DMS79 (cell line): ENCODE measurements around the gene MASP2.
"Not testable (repeated sequence)": the region's sequence is repeated elsewhere in the genome, so short reads cannot be mapped to it uniquely, and the experiment has no call there.

ENCODE experiments used
- DNase-seq: peaks from one replicate; lab custom pipeline; 2025; lab: John Stamatoyannopoulos, UW

Gene MASP2

DNA sequence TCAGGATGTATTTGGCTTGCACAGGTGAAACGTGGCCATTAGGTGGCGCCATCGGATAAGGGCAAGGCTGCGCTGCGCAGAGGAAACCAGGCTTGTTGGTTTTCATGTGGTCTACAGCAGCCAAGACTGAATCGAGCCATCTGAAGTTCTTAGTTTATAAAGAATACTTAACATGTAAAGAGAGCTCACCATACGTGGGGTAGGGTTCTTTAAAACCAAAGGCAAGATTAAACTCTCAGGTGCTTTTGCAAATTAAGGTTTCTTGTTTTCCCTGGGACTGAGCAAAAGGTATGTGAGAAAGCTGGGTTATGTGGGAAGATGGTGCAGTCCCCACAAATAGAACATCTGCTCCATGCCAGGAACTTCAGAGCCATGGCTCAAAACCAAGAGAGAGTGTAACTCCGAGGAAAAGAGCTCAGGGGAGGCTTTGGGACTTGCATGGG, 9.3 kb downstream of the MASP2 start:
- peak; percentile 70 for DNase-seq

- not testable (repeated sequence) for DNase-seq
Measured at GRCh38 chr1:11037019-11037739, 9.9 kb downstream of the MASP2 start.

GRCh38 chr1:11031624-11032262, 15.3 kb downstream of the MASP2 start:
- DNase-seq, result no peak

GRCh38 chr1:11030865-11031264, 16.2 kb downstream of the MASP2 start:
- DNase-seq, result no peak

DNA sequence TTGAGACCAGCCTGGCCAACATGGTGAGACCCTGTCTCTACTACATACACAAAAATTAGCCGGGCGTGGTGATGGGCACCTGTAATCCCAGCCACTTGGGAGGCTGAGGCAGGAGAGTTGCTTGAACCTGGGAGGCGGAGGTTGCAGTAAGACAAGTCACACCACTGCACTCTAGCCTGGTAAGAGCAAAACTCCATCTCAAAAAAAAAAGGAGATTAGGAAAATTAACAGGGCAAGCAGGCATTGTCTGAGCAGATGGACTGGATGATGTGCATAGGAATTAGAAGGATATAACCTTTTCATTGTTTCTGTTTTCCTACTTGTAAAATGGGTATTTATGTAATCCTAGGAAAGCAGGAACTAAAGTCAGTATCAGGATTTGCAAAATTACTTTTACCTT, 19.0 kb downstream of the MASP2 start:
- DNase-seq, result no peak

DNA sequence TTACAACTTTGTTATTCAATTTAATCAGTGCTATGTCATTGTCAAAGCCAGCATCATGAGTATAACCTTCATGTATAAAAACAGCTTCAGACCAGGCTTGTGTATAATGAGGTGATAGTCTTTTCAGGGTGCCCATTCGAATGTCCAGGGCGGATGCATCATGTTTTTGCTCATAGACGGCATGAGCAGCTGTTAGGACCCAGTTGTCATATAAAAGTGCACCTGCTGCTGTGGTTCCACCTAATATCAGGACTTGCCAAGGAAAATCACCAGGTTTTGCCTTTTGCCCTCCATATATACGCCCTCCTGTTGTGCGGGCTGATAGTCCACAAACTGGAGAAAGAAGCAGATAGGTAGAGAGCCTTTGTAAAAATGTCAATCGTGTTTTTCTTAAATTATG, 19.7 kb downstream of the MASP2 start:
- DNase-seq, result no peak

- DNase-seq, result no peak
Measured at GRCh38 chr1:11026903-11027302, 20.1 kb downstream of the MASP2 start.

- DNase-seq, result no peak
Measured at GRCh38 chr1:11026052-11026451, 21.0 kb downstream of the MASP2 start.

DNA sequence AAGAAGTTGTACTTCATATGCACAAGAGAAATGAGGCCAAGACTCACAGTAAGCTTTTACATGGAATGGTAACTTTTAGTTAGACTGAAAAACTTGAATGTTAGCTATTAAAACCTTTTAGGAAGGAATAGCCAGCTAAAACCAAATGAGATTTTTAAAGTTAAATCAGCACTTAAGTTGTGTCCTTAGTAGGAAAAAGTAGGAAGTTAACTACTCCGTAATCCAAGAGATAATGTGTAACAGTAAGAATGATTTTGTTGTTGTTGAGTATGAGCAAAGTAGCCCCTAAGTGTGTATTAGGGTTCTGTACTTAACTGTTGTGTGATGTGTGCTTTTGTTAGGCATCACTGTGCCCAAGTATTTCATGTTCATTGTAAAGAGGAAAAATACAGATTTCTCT, 21.4 kb downstream of the MASP2 start:
- no peak for DNase-seq

GRCh38 chr1:11024874-11025203, 22.2 kb downstream of the MASP2 start:
- no peak for DNase-seq

DNA sequence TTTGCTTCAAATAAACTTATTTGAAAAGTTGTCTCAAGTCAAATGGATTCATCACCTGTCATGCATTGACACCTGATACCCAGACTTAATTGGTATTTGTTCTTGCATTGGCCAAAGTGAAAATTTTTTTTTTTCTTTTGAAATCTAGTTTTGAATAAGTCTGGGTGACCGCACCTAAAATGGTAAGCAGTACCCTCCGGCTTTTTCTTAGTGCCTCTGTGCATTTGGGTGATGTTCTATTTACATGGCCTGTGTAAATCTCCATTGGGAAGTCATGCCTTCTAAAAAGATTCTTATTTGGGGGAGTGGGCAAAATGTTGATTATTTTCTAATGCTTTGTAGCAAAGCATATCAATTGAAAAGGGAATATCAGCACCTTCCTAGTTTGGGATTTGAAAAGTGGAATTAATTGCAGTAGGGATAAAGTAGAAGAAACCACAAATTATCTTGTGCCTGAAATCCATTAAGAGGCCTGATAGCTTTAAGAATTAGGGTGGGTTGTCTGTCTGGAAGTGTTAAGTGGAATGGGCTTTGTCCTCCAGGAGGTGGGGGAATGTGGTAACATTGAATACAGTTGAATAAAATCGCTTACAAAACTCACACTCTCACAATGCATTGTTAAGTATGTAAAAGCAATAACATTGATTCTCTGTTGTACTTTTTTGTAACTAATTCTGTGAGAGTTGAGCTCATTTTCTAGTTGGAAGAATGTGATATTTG, 22.7 kb downstream of the MASP2 start:
- no peak for DNase-seq

DNA sequence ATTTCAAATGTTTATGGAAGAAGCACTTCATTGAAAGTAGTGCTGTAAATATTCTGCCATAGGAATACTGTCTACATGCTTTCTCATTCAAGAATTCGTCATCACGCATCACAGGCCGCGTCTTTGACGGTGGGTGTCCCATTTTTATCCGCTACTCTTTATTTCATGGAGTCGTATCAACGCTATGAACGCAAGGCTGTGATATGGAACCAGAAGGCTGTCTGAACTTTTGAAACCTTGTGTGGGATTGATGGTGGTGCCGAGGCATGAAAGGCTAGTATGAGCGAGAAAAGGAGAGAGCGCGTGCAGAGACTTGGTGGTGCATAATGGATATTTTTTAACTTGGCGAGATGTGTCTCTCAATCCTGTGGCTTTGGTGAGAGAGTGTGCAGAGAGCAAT, 23.8 kb downstream of the MASP2 start:
- DNase-seq, result no peak

DNA sequence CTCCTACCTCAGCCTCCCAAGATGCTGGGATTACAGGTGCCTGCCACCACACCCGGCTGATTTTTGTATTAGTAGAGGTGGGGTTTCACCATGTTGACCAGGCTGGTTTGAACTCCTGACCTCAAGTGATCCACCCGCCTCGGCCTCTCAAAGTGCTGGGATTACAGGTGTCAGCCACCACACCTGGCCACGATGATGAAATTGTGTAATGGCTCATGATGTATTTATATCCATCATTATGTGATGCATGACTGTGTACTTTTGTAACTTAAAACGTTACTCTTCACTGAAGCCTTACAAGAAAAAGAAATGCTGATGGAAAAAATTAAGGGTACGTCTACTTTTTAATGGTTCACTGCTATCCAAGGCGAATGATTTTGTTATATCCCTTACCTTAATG, 27.1 kb downstream of the MASP2 start:
- no peak for DNase-seq

DNA sequence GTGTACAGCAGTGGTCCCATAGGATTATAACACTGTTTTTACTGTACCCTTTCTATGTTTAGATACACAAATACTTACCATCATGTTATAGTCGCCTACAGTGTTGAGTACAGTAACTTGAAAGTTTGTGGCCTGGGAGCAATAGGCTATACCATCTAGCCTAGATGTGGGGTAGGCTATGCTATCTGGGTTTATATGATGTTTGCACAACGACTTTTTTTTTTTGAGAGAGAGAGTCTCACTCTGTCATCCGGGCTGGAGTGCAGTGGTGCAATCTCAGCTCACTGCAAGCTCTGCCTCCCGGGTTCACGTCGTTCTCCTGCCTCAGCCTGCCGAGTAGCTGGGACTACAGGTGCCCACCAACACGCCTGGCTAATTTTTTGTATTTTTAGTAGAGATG, 27.7 kb downstream of the MASP2 start:
- not testable (repeated sequence) for DNase-seq

- DNase-seq, result no peak
Measured at GRCh38 chr1:11013160-11013531, 33.9 kb downstream of the MASP2 start.

GRCh38 chr1:11012260-11013159, 34.5 kb downstream of the MASP2 start, which contains the start of gene TARDBP:
Gene TARDBP (plus strand): TSS chr1:11012654. CDS start chr1:11013728, 1,074 bp downstream.
- peak; percentile 87 for DNase-seq

DNA sequence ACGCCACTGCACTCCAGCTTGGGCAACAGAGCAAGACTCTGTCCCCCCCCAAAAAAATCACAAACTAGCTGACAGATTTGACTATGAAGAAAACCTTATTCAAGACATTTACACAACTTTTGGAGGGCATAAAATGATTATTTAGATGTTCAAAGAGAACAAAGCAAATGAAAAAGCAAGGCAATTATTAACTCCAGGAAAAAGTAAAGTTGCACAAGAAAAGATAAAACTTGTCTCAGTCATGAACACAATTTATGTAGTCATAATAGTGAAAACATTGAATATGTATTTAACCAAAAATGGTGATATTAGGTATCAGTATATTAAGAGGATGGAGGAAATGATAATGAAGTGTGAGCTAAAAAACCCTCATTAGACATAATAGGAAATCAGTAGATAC, 46.5 kb downstream of the MASP2 start:
- DNase-seq, result no peak

DNA sequence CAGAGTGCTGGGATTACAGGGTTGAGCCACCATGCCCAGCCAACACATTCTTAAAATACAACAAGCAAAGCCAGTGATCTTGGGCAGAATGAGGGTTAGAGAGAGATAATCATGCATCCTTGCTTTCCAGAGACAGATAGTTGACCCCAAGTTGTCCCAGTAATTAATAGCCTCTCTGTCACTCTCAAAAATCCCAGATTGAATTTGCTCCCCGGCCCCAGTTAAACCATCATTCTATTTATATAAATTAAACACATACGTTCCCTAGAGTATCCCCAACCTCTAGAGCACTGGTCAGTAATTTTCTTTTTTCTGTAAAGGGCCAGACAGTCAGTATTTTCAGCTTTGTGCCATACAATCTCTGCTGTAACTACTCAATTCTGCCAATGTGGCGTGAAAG, 50.9 kb downstream of the MASP2 start:
- no peak for DNase-seq

GRCh38 chr1:10992864-10993263, 54.2 kb downstream of the MASP2 start:
- DNase-seq, result no peak

- DNase-seq, result not testable (repeated sequence)
Measured at GRCh38 chr1:10992004-10992403, 55.0 kb downstream of the MASP2 start.

DNA sequence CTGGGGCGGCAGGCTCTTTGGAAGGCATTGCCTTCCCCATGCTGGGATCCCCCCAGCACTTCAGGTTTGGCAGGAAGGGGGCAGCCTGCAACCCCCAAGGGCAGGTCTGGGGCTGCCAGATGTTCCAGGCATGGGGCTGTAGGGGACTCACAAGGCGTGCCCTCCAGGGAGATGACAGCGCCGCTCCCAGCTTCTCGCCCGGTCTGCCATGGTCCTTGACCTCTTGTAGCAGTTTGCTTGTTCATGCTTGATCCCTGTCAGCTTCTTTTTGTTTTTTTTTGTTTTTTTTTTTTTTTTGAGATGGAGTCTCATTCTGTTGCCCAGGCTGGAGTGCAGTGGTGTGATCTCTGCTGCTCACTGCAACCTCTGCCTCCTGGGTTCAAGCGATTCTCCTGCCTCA, 56.2 kb downstream of the MASP2 start:
- DNase-seq, result no peak

DNA sequence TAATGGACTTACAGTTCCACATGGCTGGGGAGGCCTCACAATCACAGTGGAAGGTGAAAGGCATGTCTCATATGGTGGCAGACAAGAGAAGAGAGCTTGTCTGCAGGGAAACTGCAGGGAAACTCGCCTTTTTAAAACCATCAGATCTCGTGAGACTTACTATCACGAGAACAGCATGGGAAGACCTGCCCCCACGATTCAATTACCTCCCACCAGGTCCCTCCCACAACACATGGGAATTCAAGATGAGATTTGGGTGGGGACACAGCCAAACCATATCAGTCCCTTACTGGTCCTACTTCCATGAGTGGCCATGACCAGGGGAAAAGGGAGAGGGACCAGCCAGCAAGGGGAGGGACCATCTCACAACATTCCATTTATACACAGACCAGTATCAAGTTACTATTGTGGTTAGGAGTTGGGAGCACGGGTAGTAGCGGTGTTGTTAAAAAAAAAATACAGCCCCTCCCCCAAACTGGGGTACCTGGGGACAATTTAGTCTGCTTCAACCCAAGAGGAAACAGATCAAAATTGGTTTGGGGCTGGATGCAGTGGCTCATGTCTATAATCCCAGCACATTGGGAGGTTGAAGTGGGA, 57.0 kb downstream of the MASP2 start:
- not testable (repeated sequence) for DNase-seq
